HG02763 (cell line): ENCODE data around the gene BCR.
"Not testable (repeated sequence)": the region's sequence is repeated elsewhere in the genome, so short reads cannot be mapped to it uniquely, and the experiment has no call there.

Experiments
- ATAC-seq: cut with Tn5 transposase; IDR thresholded peaks from one replicate; pipeline ENCODE4 v1.9.1; 2021; ENCODE audit warnings: mild to moderate bottlenecking, moderate library complexity; ENCODE audit not compliant: unreplicated experiment

BCR gene

DNA sequence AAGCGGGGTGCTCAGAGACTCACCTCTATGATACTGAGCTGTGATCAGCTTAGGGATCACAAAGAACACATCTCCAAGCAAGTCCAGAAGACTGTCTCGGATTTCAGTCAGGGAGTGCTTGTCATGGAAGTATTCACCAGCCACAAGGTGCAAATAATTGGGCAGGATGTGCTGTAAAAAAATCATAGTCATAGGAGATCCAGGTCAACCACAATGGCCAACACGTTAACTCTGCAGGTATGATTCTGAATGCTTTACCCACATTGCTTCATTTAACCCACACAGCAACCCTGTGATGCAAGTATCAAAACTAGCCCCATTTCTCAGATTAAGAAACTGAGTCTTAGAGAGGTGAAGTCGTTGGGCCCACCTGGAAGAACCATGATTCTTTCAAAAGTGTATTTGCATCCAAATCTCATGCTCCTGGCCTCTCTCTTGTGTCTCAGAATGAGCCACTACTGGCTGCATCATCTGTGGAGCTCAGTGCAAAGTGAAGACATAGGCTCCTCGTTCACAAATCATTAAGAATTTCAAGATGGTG lies 179.3 kb downstream of the BCR start:
- no peak for ATAC-seq

DNA sequence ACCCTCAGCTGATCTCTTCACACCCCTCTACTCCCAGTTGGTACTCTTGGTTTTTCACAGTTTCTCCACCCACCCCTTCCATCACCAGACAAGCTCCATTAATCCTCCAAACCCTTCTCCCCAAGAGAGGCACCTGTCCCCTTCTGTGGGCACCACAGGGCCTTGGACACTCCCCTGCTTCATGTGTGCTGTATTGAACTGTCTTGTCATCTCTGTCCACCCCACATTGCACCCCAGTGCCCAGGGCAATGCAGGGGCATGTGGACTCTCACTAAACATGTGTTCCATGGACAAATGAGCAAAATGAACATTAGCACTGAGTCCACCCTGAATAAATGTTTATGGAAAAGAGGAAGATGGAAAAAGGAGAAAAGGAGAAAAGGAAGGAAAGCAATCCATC lies 181.4 kb downstream of the BCR start:
- ATAC-seq = no peak

DNA sequence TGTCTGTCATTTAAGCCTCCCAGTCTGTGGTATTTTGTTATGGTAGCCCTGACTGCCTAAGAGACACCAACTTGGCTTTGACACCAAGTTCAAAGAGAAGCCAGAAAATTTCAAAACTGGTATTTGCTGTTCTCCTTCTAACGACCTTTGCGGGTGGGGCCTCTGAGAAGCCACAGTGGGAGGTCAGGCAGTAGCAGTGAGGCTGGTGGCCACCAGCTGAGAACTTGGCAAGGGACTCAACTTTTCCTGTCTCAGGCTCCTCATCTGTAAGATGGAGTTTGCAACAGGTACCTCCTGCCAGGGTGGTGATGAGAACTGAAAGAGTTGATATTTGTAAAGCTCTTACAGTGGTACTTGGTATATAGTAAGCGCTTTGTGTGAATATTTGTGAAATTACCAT lies 183.4 kb downstream of the BCR start:
- ATAC-seq = no peak

DNA sequence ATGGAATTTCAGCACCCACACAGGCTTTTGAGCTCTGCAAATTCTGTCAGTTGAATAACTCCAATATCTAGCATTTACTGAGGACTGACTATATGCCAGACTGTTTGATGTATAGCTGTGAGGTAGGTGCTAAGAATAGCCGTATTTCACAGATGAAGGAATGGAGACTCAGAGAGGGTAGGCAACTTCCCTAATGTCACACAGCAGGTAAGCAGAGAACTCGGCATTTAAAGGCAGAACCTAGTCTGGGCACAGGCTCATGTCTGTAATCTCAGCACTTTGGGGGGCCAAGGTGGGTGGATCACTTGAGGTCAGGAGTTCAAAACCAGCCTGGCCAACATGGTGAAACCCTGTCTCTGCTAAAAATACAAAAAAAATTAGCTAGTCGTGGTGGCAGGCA lies 184.1 kb downstream of the BCR start:
- no peak for ATAC-seq

DNA sequence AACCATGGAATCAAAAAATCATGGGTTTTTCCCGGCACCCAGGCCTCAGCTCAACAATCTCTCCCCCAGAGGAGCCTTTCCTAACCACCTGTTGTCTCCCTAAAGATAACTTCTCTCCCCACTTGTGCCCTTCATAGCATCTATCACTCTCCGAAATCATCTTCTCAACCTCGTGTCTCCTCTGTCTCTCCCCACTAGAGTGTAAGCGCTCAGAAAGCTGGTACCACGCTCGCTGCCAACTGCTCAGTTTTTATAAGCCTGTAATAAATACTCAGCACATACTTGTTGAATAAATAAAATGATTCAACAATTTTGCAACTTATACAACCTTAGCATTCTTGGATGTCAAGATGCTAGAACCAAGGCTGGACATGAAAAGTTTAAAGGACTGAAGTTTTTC lies 185.2 kb downstream of the BCR start:
- no peak for ATAC-seq

DNA sequence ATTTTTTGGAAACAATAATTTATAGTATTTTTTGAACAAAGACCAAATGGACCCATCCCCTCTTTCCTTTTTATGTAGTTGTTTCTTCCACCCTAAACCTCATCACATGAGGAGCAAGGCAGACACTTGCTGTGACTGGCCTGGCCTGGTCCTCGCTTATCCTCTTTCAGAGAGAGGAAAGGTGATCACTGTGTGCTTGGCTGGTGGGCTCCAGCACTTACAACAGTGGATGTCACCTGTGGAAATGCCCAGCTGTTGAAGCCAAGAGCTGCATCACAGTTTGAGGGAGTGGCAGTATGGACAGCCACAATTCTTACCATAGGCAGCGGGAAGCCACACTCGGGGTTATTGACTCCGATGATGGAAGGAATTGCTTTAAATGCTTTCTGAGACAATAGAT lies 185.7 kb downstream of the BCR start:
- no peak for ATAC-seq

DNA sequence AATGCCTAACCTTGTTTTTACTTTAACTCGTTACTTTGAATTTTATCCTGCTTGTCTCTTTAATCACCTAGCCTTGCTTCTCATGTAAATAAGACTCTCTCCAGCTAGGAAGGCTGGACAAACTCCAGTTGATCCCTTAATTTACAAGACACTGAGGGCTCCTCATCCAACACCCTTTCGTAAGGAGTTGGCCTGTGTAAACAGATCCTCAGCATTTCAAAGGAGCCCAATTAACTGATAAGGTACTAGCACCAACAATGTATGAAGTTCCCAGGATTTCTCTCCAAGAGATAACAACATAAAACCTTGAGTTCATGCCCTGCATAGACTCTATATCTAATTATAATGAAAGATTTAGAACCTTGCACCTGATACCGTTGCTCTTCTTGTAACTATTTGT lies 186.9 kb downstream of the BCR start:
- ATAC-seq = not testable (repeated sequence)
